Measurements from ENCODE around the gene EPB41L4B. TPM values are rescaled to one million over a fixed set of nuclear protein-coding genes. Genes with fewer than 3 reads are reported as not detected.

The EPB41L4B gene
- total RNA-seq, 4 donors from 2014 or later, result 56.4 to 72.7 (median 71.0) TPM

- no peaks in the 10 kb centered on the region for H3K4me1 ChIP-seq
- no peak for DNase-seq
- H3K4me3 ChIP-seq (replicated peaks in 1 of 3), result no peak overlapping the region
- intact Hi-C loops (cut with DNase I), result no loop called here
- no peak for TF ChIP-seq CTCF (IDR thresholded peaks at IDR 0.05)
- no peak for TF ChIP-seq POLR2A (IDR thresholded peaks at IDR 0.05)
- H3K36me3 ChIP-seq, result no peaks in the 10 kb centered on the region
- WGBS, 2 donors, result 80 to 83% methylated on average over 12 of the region's 12 CpGs
- H3K27ac ChIP-seq, result no peak overlapping the region
- H3K27me3 ChIP-seq, result no peaks in the 10 kb centered on the region
- H3K9me3 ChIP-seq, result no peaks in the 10 kb centered on the region
Measured at GRCh38 chr9:109122726-109123621, 197.9 kb downstream of the EPB41L4B start.

Small RNAs within 50 kb of the gene (small RNA-seq; reads per million reads assigned to genes)
- gene RF00019, result not detected
- not detected for gene RNU6-984P

Other genes starting within 250 kb of the EPB41L4B start
- 100 to 1,000 TPM; 222 to 549 (median 318) TPM for gene TMEM245, start 201.1 kb downstream of the EPB41L4B start, total RNA-seq
- gene FRRS1L, start 153.8 kb downstream of the EPB41L4B start, total RNA-seq, result 10 to 100 TPM in 1 of 4 donors, 1 to 10 TPM in 1, under 1 TPM in 2; 0.33 to 11.2 (median 1.4) TPM
- gene PTPN3, start 177.2 kb upstream of the EPB41L4B start, total RNA-seq, result 10 to 100 TPM; 18.6 to 22.0 (median 21.3) TPM

Data from thyroid gland (tissue), 4 donors.